Effector CD4-positive, alpha-beta T cell (primary cell): ENCODE results near the gene ENPP6.

ENCODE experiments used
- DNase-seq: peaks from one replicate; pipeline ENCODE4 v3.0.0-alpha.2; 2020

ENPP6 gene

DNA sequence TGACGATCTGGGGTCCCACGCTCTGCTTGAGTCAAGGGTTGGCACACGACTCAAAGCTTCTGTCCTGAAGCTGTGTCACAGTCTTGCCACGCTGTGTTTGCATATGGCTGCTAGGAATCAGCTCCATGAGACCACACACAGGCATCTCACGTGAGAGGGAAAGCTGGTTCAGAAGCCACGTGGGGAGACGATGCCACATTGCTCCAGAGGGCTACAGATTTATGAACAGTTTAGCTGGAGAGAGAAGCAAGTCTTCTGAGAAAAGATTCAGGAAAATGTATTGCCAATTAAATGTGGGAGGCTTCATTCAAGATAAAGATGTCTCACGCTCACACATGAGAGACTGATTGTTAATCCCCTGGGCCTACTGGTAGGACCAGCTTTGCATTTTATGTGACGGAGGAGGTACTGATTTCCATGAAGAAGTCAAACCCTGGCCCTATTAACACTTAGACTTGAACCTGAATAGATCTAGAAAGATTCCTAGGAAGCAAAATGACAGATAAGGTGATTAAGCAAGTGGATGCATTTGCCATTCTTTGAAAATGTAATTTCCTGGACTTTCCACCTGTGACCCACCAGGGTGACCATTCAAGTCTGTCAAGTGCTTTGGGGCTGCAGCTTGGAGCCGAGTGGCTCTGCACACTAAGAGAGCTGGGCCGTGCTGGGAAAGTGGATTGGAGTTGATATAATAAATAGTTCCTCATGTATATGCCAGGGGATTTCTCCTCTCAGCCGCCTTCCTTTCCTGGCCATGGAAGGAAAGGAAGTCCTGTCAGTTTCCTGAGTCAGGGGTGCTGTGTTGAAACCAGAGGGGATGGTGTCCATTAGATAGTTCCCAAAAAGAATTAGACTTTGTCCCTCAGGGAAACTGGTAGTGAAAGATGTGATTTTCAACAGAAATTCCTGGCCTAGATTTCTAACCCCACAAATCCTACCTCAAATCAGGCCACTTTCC lies 29.0 kb downstream of the ENPP6 start:
- no peak for DNase-seq

- DNase-seq = no peak
Observed at GRCh38 chr4:184177271-184177670, 40.4 kb downstream of the ENPP6 start.

- no peak for DNase-seq
Observed at GRCh38 chr4:184174571-184175488, 42.8 kb downstream of the ENPP6 start.

- no peak for DNase-seq
Observed at GRCh38 chr4:184171011-184171410, 46.7 kb downstream of the ENPP6 start.

DNA sequence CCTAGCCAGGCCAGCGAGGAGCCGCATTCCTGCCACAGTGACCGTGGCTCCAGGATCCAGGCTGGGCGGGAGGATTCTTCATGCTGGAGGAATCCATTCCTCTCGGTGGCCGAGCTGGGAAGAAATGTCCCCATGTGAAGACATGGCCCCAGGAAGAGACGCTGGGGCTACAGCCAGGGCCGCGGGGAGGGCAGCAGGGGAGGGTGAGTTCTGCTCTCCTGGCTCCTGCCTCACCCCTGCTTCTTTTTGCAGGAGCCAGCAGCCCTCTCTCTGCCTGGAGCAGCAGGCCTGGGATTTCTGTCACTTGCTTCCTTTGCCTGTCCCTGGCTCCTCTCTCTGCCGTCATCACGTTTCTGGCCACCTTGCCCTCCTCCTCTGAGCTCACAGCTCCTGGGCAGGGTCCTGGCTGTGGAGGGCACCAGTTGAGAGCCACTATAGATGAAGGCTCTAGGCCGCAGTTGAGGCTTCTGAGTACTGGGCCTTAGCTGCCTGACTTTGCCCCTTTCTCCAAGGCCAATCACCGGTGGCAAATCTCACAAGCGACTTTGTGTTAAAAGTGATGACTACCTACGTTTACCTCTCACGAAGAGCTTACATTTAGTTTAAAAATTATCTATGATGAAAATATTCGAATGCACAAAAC lies 48.3 kb downstream of the ENPP6 start:
- no peak for DNase-seq

GRCh38 chr4:184168406-184169019 lies 49.2 kb downstream of the ENPP6 start:
- peak; percentile 9 for DNase-seq

GRCh38 chr4:184167576-184167975 lies 50.1 kb downstream of the ENPP6 start:
- no peak for DNase-seq

- DNase-seq = no peak
Observed at GRCh38 chr4:184166736-184167135, 50.9 kb downstream of the ENPP6 start.

- no peak for DNase-seq
Observed at GRCh38 chr4:184165291-184165690, 52.4 kb downstream of the ENPP6 start.

- DNase-seq = no peak
Observed at GRCh38 chr4:184163813-184164212, 53.9 kb downstream of the ENPP6 start.

GRCh38 chr4:184162596-184162995 lies 55.1 kb downstream of the ENPP6 start:
- no peak for DNase-seq

DNA sequence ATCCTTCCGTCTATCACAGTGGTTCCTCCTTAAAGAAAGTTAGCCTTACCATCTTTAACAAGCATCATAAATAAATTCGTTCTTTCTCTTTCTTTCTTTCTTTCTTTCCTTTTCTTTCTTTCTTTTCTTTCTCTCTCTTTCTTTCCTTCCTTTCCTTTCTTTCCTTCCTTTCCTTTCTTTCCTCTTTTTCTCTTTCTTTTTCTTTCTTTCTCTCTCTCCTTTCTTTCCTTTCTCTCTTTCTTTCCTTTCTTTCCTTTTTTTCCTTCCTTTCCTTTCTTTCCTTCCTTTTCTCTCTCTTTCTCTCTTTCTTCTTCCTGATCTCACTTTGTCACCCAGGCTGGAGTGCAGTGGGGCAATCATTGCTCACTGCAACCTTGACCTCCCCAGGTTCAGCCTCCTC lies 60.4 kb downstream of the ENPP6 start:
- no peak for DNase-seq

DNA sequence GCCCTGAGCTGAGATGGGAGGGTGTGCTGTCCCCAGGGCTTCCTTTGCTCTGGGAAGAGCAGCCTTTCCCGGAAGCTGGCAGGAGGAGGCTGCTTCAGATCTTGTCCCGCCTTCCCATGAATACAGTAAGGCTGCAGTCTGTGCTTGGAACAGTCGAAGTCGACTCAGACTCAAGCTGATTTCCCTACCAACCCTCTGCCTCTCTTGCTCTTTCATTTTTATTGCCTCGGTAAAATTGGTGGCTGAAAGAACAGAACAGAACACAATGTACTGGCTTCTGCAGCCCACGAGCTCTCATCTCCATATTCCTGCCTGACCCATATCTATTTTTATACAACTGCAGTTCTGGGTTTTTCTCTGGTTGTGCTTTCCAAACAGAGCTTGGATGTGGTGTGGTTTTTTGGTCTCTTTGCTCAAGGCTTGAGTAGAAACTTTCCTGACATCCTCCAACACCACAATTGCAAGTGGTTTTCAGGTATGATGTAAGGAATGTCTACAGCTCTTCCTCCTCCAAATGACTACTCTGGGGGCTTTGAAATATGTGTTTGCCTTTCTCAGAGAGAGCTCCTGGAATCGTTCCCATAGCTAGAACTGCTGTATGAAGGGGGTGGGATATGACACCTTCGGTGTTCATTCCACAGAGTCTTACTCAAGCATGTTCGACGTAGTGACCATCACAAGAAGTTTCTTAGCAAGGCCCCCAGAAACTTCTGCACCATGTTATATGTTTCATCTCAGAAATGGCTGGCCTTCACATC lies 61.3 kb downstream of the ENPP6 start:
- no peak for DNase-seq

- no peak for DNase-seq
Observed at GRCh38 chr4:184154199-184154598, 63.5 kb downstream of the ENPP6 start.

GRCh38 chr4:184153781-184154180 lies 63.9 kb downstream of the ENPP6 start:
- DNase-seq = no peak

DNA sequence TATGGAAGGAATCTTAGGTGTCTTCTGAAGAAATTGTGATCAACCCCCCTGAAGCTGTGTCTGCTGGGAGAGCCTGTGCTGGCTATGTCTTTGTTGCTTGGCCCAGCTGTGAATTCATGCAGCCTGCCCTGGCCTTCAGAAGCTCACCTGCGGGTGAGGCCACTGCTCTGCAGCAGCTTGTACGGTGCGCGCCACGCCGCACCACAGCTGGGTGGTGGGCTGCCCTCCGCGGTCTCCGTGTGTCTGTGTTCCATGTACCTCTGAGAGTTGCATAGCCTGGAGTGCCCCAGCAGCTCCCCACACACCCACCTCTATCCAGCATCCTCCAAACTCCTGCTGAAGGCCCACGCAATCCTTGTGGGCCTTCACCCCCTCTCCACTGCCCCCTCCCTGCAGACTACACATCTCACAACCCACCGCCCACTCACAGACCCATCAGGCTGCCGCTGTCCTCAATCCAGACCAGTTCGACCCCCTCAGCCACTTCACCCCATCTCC lies 65.6 kb downstream of the ENPP6 start:
- DNase-seq = no peak

DNA sequence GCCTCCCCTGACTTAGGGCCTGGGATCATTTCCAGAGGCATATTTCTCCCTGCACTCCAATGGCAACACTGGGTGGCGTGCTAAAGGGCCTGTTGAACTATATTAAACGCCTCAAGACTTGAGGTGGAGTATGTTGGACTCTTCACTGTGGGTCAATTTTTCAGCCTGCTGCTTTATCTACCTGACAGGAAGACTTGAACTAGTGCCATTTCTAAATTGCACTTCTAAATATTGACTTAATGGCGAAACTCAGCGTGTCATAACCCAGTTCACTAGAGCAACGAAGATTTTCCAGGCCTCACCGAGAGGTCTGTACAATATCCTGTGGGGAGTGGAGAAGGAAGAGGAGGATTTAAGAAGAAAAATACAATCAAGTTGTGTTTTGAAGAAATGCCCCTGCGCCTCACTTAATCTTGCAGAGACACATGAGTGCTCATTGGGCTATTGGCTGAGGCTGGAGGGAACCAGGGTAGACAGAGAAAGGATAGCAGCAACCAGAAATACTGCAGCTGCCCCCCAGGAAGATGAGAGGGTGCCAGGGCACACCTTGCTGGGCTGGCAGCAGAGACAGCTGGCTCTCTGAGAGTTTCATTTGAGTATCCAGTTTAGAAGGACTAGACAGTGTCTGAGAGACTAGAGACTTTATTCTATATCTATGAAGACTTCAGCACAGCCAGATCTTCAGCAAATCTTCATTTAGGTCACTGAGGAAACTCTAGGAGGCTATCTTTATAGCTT lies 67.4 kb downstream of the ENPP6 start:
- no peak for DNase-seq

DNA sequence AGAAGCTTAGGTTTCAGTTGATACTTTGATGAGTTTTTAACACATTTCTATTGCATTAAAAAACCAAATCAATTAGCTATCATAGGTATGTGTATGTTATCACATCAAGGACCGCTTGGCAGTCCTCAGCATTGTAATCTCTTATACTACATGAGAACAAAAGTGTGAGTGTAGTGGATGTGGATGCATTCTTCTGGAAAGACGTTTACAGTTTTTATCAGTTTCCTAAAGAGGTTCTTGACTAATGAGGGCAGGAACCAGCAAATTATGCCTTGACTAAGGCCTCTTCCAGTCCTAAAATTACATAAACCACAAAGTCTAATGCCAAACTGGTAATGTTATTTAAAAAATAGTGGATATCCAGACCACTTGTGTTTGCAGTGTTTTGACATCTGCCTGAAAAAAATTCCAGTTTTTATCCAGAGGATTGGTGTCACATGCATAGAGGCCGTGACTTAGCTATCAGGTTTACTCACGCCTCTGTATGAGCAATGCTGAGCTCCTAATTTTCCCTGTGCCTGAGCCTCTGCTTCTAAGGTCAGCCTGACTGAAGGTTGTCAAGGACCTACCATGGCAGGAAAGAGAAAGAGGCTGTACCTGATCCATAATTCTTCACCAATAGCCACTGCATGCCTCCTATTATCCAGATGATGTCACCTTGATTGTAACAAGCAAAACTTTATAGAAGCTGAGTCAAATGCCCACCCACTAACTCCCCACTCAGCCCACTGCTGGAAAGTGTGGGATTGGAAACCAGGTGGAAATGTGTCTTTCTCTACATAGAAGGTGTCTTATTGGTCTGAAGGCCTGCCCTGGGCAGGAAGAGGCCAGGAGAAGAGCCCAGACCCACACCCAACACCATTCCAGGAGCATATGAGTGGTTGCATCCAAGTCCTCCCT lies 68.7 kb downstream of the ENPP6 start:
- no peak for DNase-seq

DNA sequence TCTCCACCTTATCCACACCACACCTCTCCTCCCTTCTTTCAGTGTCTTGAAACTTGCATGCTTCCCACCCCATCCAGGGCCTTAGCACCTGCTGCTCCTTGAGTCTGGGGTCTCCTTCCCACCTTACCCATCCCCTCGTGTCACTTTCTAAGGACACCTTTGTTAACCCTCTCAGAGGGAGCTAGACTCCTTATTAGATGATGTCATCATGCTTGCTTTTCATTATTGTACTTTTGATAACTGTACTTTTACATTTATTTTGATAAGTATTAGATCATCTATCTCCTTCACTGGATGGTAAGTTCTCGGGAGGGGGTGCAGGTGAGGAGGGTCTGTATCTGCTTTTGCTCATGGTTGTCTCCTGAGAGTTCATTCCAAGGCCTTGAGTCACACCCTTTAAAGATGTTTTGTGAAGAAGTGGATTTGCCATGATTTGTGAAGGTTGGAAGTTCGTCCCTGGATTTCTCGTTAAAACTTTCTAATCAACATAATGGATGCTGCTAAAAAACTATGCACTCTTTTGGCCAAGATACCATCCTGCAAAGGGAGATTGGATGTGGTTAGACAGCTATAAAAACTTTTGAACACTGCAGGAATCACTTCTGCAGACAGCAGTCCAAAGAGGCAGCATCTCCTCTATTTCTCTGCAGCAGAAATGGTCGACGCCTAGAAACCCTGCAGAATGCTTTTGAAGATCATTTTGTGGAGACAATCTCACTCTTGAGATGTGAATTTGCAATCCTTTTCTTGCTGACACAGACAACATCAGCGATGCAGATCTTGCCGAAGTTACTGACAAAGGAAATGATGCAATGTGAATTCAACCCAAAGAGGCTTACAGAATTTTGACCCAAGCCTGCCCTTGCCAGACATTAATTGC lies 69.6 kb downstream of the ENPP6 start:
- no peak for DNase-seq
